Esophagus (tissue), 2 donors: ENCODE measurements around the gene GALNT12. TPM values are rescaled to one million over a fixed set of nuclear protein-coding genes. Genes with fewer than 3 reads are reported as not detected.

Experiments
- H3K27ac ChIP-seq, 2 donors: one replicate each; pipeline ENCODE4 v1.5.1; 2013; ENCODE audit warnings: low read depth in 2 of 2, mild to moderate bottlenecking in 2 of 2, inconsistent platforms in 1 of 2, low read length in 1 of 2, moderate library complexity in 1 of 2
- H3K27me3 ChIP-seq, 2 donors: one replicate each; pipeline ENCODE4 v1.6.1; 2013; ENCODE audit warnings: low read length in 2 of 2, control low read depth in 1 of 2, mild to moderate bottlenecking in 1 of 2; ENCODE audit not compliant: insufficient read depth in 2 of 2, control insufficient read depth in 1 of 2
- H3K36me3 ChIP-seq, 2 donors: one replicate each; pipeline ENCODE4 v1.6.1; 2013; ENCODE audit warnings: low read length in 1 of 2; ENCODE audit not compliant: control insufficient read depth in 2 of 2, insufficient read depth in 2 of 2
- H3K4me1 ChIP-seq, 2 donors: one replicate each; pipeline ENCODE4 v1.6.1; 2013; ENCODE audit warnings: low read length in 1 of 2; ENCODE audit not compliant: control insufficient read depth in 2 of 2, insufficient read depth in 2 of 2
- H3K4me3 ChIP-seq, 2 donors: one replicate each; pipeline ENCODE4 v1.5.1; 2013; ENCODE audit warnings: low read length in 2 of 2, mild to moderate bottlenecking in 2 of 2, low read depth in 1 of 2, moderate library complexity in 1 of 2
- H3K9me3 ChIP-seq, 2 donors: one replicate each; pipeline ENCODE4 v1.6.1; 2013; ENCODE audit warnings: mild to moderate bottlenecking in 2 of 2, low read depth in 1 of 2, low read length in 1 of 2, moderate library complexity in 1 of 2; ENCODE audit not compliant: control insufficient read depth in 2 of 2, insufficient read depth in 1 of 2
- WGBS, 2 donors: extraction: QIAGEN DNeasy Blood & Tissue Kit; methylation state at CpG; one replicate each; pipeline ENCODE4 v1.1.7; 2013; 5-methylcytosine and 5-hydroxymethylcytosine counted together
- polyA plus RNA-seq, 2 donors: library from polyadenylated mRNA; stranded (reverse); fragments of 200-250 nt; gene quantifications; one replicate each; pipeline ENCODE4 v1.2.3, GENCODE V29; 2013
- donor health status: healthy with polysubstance abuse.
- donor health status: Bipolar disorder and iron deficiency.

Gene GALNT12
- polyA plus RNA-seq, 2 donors: 19.6 to 20.7 TPM

- no peak overlapping the region for H3K4me3 ChIP-seq
- no peaks in the 10 kb centered on the region for H3K4me1 ChIP-seq
- no peaks in the 10 kb centered on the region for H3K9me3 ChIP-seq
- no peaks in the 10 kb centered on the region for H3K36me3 ChIP-seq
- no peaks in the 10 kb centered on the region for H3K27me3 ChIP-seq
- no peak overlapping the region for H3K27ac ChIP-seq
- 84 to 89% methylated on average over 8 of the region's 8 CpGs for WGBS, 2 donors
Measured at GRCh38 chr9:98869078-98869745, 61.7 kb downstream of the GALNT12 start.

GRCh38 chr9:98869866-98870265 is 62.4 kb downstream of the GALNT12 start:
- no peak overlapping the region for H3K4me3 ChIP-seq
- 71 to 75% methylated on average over 3 of the region's 3 CpGs for WGBS, 2 donors
- H3K9me3 ChIP-seq: no peaks in the 10 kb centered on the region
- no peaks in the 10 kb centered on the region for H3K4me1 ChIP-seq
- H3K36me3 ChIP-seq: no peaks in the 10 kb centered on the region
- no peaks in the 10 kb centered on the region for H3K27me3 ChIP-seq
- H3K27ac ChIP-seq: no peak overlapping the region

GRCh38 chr9:98870782-98871557 is 63.5 kb downstream of the GALNT12 start:
- Histone ChIP-seq H3K4me1 (peaks cover 0 to 2% of the 10 kb centered on the region in 2 donors), H3K36me3 (no peaks in the 10 kb centered on the region), H3K4me3 (no peak overlapping the region), H3K27ac (no peak overlapping the region), H3K9me3 (no peaks in the 10 kb centered on the region), H3K27me3 (no peaks in the 10 kb centered on the region)
- WGBS, 2 donors: 66 to 77% methylated on average over 5 of the region's 5 CpGs

- WGBS, 2 donors: 71 to 83% methylated on average over 9 of the region's 9 CpGs
- Histone ChIP-seq H3K27me3 (no peaks in the 10 kb centered on the region), H3K9me3 (no peaks in the 10 kb centered on the region), H3K4me3 (no peak overlapping the region), H3K27ac (no peak overlapping the region), H3K36me3 (no peaks in the 10 kb centered on the region), H3K4me1 (peaks cover 0 to 2% of the 10 kb centered on the region in 2 donors)
Measured at GRCh38 chr9:98871558-98872065, 64.1 kb downstream of the GALNT12 start.

- H3K4me3 ChIP-seq: no peak overlapping the region
- 88 to 92% methylated on average over 2 of the region's 2 CpGs for WGBS, 2 donors
- no peaks in the 10 kb centered on the region for H3K27me3 ChIP-seq
- peaks cover 0 to 2% of the 10 kb centered on the region in 2 donors for H3K4me1 ChIP-seq
- no peaks in the 10 kb centered on the region for H3K9me3 ChIP-seq
- H3K36me3 ChIP-seq: no peaks in the 10 kb centered on the region
- no peak overlapping the region for H3K27ac ChIP-seq
Measured at GRCh38 chr9:98873526-98873925, 66.1 kb downstream of the GALNT12 start.

GRCh38 chr9:98873951-98874371 is 66.5 kb downstream of the GALNT12 start:
- WGBS, 2 donors: 42 to 51% methylated on average over 3 of the region's 3 CpGs
- peaks cover 0 to 2% of the 10 kb centered on the region in 2 donors for H3K4me1 ChIP-seq
- no peaks in the 10 kb centered on the region for H3K9me3 ChIP-seq
- no peak overlapping the region for H3K4me3 ChIP-seq
- H3K36me3 ChIP-seq: no peaks in the 10 kb centered on the region
- no peak overlapping the region for H3K27ac ChIP-seq
- no peaks in the 10 kb centered on the region for H3K27me3 ChIP-seq

GRCh38 chr9:98874721-98875255 is 67.3 kb downstream of the GALNT12 start:
- no peak overlapping the region for H3K27ac ChIP-seq
- no peaks in the 10 kb centered on the region for H3K36me3 ChIP-seq
- H3K4me1 ChIP-seq: peaks cover 0 to 2% of the 10 kb centered on the region in 2 donors
- no peaks in the 10 kb centered on the region for H3K27me3 ChIP-seq
- WGBS, 2 donors: 79 to 92% methylated on average over 5 of the region's 5 CpGs
- H3K4me3 ChIP-seq: no peak overlapping the region
- no peaks in the 10 kb centered on the region for H3K9me3 ChIP-seq

GRCh38 chr9:98875536-98875935 is 68.1 kb downstream of the GALNT12 start:
- Histone ChIP-seq H3K4me3 (no peak overlapping the region), H3K27ac (no peak overlapping the region), H3K4me1 (peaks cover 0 to 2% of the 10 kb centered on the region in 2 donors), H3K36me3 (no peaks in the 10 kb centered on the region), H3K27me3 (no peaks in the 10 kb centered on the region), H3K9me3 (no peaks in the 10 kb centered on the region)
- WGBS, 2 donors: 64 to 81% methylated on average over 5 of the region's 5 CpGs

- WGBS, 2 donors: 86% methylated on average over 6 of the region's 6 CpGs
- Histone ChIP-seq H3K36me3 (no peaks in the 10 kb centered on the region), H3K27ac (no peak overlapping the region), H3K4me3 (no peak overlapping the region), H3K9me3 (no peaks in the 10 kb centered on the region), H3K4me1 (peaks cover 0 to 2% of the 10 kb centered on the region in 2 donors), H3K27me3 (no peaks in the 10 kb centered on the region)
Measured at GRCh38 chr9:98877311-98877710, 69.8 kb downstream of the GALNT12 start.
